Measurements from ENCODE around the gene TEX55.
A peak's percentile ranks its signal among the peaks of the same experiment; 100 is the strongest.
"Not testable (repeated sequence)": the region's sequence is repeated elsewhere in the genome, so short reads cannot be mapped to it uniquely, and the experiment has no call there.

Gene TEX55

DNA sequence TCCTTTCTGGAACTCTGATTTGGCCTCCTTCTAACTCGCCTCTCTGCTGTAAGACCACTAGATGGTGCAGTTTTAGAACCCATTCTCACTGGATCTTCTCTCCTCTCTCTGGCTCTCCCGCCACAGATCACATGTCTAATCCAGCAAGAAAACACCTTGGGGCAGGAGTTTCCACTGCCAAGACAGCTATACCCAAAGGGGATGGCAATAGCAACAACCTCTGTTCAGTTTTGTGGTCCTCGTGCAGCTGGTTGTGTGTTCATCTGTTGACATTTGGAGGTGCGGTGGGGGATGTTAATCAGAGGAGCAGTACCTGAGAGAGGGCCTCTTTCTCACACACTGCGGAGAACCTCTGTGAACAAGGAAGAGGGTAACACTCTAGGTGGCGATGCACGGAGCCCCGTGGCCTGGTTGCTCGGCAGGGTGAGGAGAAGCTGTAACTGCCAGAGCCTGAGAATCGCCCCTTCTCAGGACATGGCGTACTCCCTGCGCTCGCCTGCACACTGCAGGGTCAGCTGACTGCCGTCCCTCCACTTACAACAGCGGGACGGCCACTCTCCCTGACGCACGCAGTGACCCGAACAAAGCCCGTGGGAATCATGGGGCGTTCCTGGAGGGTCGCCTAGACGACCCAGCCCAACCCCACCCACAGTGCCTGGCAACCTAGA is at the start of gene TEX55:
TEX55 (plus strand) TSS at position 666 of the 668 bp plus-strand sequence. CDS start 25 bp downstream, outside the sequence.
- DNase-seq = peak; percentile 47

DNA sequence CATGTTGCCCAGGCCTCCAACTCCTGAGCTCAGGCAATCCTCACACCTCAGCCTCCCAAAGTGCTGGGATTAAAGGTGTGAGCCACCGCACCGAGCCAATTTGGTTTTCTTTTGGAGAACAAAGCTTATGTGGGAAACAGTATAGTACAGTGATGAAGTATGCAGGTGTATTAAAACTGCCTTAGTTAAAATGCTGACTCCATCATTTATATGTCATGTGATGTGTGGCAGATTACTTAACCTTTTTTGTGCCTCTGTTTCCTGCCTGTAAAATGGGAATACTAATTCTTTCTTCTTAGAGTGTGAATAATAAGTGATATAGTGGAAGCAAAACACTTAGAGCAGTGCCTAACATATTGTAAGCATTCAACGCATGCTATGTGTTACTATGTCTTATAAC is 48.0 kb upstream of the TEX55 start:
- no peak for DNase-seq

DNA sequence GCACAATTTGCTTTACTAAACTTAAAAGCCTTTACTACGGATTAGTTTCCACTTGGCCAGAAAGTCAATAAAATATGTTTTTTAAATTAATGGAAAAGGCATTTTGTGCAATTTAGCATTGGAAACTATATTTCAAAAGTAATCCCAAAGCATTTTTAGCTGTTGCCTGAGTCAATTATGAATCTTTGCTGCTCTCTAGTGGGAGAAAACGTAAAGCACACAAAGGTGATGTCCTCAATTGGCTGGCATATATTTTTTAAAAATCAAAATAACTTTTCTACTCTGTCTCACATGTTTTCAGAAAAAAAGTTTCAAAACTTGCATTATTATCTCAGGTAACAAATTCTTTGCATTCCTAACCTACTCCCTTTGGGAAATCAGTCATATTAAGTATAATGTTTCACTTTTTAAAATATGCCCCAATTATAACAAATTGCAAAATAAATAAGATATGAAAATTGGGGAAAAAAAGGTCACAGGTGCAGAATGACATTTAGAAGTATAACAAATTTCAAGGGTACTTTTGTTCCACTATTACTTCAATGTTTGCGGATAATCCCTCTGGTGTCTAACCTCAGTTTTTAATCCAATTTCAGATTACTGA is 47.2 kb upstream of the TEX55 start:
- DNase-seq = peak; percentile 2

GRCh38 chr3:119099785-119100184 is 46.2 kb upstream of the TEX55 start:
- no peak for DNase-seq

DNA sequence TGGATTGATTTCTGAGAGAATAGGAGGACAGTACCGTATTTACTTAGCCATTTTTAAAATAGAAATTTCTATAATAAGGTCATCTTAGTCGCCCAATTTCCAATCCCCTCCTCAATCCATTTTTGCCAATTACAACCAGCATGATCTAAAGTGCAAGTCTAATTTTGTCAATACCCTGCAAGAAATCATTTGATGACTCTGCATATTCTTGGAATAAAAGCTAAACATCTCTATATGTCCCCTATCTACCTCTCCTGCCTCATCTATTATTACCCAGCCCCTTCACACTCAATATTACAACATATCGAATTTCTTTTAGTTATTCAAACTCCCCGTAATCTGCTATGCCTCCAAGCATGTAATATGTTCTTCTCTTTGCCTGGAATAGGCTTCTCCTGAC is 41.9 kb upstream of the TEX55 start:
- DNase-seq = no peak

DNA sequence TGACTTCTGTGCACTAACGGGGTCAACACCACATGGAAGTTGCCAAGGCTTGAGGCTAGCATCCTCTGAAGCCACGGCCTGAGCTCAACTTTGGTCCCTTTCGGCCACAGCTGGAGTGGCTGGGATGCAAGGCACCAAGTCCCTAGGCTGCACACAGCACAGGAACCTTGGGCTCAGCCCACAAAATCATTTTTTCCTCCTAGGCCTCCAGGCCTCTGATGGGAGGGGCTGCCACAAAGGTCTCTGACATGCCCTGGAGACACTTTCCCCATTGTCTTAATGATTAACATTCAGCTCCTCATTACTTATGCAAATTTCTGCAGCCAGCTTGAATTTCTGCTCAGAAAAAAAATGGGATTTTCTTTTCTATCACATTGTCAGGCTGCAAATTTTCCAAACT is 27.6 kb upstream of the TEX55 start:
- not testable (repeated sequence) for DNase-seq

DNA sequence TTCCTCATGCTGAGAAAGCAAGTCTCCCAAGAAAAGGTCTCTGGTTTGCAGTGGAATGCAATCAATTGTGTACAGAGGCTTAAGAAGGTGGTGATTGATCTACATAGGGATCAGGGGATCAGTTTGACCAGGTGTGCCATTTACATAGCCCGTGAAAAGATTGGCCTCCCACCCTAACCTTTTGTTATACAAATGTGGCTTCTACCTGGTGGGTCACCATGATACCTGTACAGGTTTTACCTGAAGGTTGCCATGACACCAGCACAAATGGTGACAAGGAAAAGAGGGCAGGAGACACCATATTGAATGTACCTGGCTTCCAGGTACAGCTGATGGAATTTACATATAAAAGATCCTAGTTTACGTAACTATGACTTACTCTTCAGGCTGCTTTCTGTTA is 25.5 kb upstream of the TEX55 start:
- no peak for DNase-seq

DNA sequence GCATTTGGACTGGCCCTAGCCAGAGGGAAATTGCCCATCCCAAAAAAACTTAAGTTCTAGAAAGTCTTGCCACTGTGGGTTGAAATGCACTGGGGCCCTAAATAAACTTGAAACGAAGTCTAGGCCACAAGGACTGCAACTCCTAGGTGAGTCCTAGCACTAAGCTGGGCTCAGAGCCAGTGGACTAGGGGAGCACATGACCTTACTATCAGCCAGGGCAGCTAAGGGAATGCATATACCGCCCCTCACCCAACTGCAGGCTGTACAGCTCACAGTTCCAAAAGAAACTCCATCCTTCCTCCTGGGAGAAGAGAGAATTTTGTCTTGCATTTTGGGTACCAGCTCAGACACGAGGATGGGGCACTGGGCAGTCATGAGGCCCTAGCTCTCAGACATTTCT is 23.6 kb upstream of the TEX55 start:
- DNase-seq = no peak

DNA sequence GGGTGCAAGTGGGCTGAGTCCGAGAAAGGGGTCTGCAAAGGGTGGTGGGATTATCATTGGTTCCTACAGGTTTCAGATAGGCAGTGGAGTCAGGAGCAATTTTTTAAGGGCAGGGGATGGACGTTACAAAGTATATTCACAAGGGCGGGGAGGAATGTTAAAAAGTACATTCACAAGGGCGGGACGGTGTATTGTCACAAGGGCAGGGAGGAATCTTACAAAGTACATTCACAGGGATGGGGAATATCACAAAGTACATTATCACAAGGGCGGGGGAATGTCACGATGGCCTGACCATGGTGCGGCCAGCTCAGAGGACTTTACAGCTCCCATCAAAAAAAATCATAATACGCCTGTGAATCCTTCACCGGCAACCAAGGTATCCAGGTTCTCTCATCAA is 20.6 kb upstream of the TEX55 start:
- DNase-seq = no peak

DNA sequence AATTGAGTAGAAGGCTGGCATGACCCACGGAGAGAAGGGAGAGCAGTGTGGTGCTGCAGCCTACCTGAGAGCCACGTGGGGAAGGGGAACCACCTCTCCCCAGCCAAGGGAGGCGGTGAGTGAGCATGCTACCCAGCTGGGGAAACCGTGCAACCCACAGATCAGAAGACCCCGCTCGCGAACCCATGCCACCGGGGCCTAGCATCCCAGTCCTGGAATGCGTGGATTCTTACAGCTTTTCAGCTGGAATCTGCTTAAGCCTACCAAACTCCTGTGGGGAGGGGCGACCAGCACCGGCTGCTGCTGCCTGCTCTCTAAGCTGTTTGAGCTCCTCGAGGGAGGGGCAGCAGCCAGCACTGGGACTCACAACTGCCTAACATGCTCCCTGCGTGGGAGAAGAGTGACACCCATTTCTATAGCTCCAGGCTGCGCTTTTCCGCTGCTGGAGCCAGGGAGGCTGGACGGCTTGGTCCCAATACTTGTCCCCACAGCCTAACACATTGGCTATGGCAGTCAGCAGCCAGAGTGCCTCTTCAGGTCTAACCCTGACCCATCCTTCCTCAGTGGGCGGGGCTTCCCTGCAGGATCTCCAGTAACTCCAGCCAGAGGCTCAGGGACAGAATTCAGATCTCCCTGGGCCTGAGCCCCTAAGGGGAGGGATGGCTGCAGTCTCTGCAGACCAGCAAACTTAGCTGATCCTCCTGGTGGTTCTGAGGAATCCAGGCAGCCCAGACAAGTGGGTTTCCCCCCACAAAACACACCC is 20.0 kb upstream of the TEX55 start:
- DNase-seq = no peak

DNA sequence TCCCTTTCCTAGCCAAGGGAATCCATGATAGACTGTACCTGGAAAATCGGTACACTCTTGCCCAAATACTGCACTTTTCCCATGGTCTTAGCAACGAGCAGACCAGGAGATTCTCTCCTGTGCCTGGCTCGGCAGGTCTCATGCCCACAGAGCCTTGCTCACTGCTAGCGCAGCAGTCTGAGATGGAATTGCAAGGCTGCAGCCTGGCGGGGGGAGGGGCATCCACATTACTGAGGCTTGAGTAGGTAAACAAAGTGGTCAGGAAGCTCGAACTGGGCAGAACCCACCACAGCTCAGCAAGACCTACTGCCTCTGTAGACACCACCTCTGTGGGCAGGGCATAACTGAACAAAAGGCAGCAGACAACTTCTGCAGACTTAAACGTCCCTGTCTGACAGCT is 15.7 kb upstream of the TEX55 start:
- DNase-seq = not testable (repeated sequence)

DNA sequence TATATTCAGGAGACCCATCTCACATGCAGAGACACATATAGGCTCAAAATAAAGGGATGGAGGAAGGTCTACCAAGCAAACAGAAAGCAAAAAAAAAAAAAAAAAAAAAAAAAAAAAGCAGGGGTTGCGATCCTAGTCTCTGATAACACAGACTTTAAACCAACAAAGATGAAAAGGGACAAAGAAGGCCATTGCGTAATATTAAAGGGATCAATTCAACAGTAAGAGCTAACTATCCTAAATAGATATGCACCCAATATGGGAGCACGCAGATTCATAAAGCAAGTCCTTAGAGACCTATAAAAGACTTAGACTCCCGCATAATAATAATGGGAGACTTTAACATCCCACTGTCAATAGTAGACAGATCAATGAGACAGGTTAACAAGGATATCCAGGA is 13.7 kb upstream of the TEX55 start:
- DNase-seq = not testable (repeated sequence)

GRCh38 chr3:119139360-119139759 is 6.6 kb upstream of the TEX55 start:
- DNase-seq = not testable (repeated sequence)

GRCh38 chr3:119140466-119140865 is 5.5 kb upstream of the TEX55 start:
- no peak for DNase-seq

GRCh38 chr3:119145128-119145499 is 851 bp upstream of the TEX55 start:
- DNase-seq = no peak

GRCh38 chr3:119146578-119147375 is 812 bp downstream of the TEX55 start:
- DNase-seq = no peak

DNA sequence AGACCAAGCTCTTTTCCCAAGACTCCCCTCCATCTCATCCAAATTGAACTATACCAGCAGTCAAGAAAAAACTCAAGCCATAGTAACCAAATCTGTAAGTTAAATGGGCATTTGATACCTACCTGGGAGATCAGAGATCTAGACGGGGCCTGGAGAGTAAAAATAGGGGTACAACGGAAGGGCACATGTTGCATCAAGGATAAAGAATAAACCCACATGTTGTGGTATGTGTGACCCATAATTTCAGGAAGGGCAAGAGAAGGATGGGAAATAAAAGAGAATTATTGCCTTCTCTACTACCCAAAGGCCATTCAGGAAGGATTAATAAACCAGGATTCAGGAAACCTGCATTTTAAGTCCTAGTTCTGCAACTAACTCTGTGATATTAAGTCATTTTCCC is 1.5 kb downstream of the TEX55 start:
- DNase-seq = no peak

GRCh38 chr3:119148493-119149180 is 2.7 kb downstream of the TEX55 start:
- DNase-seq = no peak

- no peak for DNase-seq
Measured at GRCh38 chr3:119149484-119149883, 3.5 kb downstream of the TEX55 start.

DNA sequence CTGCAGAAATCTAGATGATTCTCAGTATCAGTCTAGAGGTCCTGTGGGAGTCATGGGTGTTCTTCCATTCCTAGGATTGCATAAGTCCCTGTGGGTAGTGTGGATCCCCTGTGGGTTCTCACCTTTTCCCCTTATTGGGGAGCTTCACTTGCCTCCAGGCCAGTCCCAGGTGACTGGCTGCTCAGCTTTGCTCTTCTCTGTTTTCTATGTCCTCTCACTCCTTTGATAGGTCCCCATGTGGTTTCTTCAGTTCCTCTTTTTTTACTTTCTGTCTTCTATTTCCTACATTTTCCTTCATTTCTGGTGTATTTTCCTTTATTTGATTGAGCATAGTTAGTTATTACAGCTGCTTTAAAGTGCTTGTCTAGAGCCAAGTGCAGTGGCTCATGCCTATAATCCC is 10.9 kb downstream of the TEX55 start:
- DNase-seq = no peak

DNA sequence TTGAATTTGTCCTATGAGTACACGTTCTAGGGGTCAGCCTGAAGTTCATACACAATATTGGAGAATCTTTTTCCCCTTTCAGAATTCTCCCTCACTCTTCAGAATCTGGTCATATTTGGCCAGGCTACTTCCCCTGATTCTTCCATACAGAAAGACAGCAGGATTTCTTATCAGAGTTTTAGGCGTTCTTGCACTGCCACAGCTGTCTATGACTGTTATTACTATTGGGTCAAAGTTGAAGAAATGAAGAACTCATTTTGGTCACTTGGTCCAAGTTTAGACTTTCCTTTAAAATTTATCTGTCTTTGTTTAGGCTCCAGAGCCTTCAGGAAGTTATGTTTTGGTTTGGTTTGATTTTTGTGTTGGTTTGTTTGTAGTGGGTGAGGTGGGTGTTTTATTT is 12.0 kb downstream of the TEX55 start:
- no peak for DNase-seq

- no peak for DNase-seq
Measured at GRCh38 chr3:119160361-119160760, 14.4 kb downstream of the TEX55 start.

DNA sequence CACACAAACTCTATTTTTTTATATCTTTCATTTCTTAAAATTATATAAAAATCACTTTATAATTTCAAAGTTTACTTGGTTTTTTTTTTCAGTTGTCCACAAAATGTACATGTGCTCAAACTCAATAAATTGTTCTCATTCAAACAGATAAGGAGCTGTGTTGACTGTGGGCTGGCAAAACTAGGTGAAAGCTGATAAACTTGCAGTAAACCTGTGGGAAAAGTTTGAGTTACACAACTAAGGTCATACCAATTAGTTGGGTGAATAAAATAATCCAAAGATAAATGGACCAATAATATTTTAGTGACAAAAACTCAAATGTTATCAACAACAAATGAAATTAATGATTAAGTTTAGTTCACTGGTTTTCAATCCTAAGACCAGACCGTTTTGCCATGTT is 14.8 kb downstream of the TEX55 start:
- no peak for DNase-seq

All from NCI-H1417 treated with DMSO at 0.1 percent for 48 hours (cell line).